HepG2 (cell line): ENCODE data around the gene BTBD7. TPM values are rescaled to one million over a fixed set of nuclear protein-coding genes. Genes with fewer than 3 reads are reported as not detected.

Experiments used
- ATAC-seq: fragments of 200-7000 bp; cut with Tn5 transposase; 3 replicates; pipeline ENCODE4 v1.9.1; 2020; ENCODE audit warnings: mild to moderate bottlenecking, moderate library complexity
- BruUV-seq: library from RNA; stranded (reverse); fragments of 400-500 nt; replicated peaks from 2 replicates; lab custom pipeline; 2021; lab: Mats Ljungman, UMichigan
- CTCF ChIA-PET: fragments of 300-600 bp; formaldehyde crosslinking; extraction: SDS; loops from one replicate; lab custom pipeline; 2021; ENCODE audit warnings: low total read pairs, inconsistent platforms, low intra/inter-chr PET ratio; lab: Yijun Ruan, JAX
- POLR2A ChIA-PET: fragments of 350-600 bp; sonication (Branson Sonifier 250); formaldehyde crosslinking; loops from one replicate; lab custom pipeline; 2020; ENCODE audit warnings: antibody characterized with exemption, inconsistent platforms; lab: Yijun Ruan, JAX
- DNase-seq: peaks from one replicate; pipeline ENCODE4 v3.0.0-alpha.2; 2015; ENCODE audit warnings: low spot score
- FAIRE-seq: peaks from 3 replicates; lab custom pipeline; 2011; peaks lifted over from hg19 to GRCh38; lab: Jason Lieb, UNC
- H2AFZ ChIP-seq: one replicate; pipeline ENCODE4 v1.6.1; 2011; ENCODE audit warnings: low read length, inconsistent platforms
- H3K27ac ChIP-seq: fragments of 300-600 bp; 3 replicates; pipeline ENCODE4 v1.8.0; 2011; ENCODE audit warnings: mixed run types, mild to moderate bottlenecking, mixed read lengths, low read length, inconsistent platforms; ENCODE audit not compliant: insufficient read depth; ENCODE audit errors: extremely low read length
- H3K27me3 ChIP-seq, 2 experiments: fragments of 200-600 bp in 1 of 2; 2 replicates in 1 of 2; 3 replicates in 1 of 2; pipeline versions ENCODE4 v1.6.0 to v1.8.0; 2011; ENCODE audit warnings: low read length in 2 of 2, mild to moderate bottlenecking in 2 of 2, moderate library complexity in 2 of 2, inconsistent platforms in 1 of 2; ENCODE audit not compliant: insufficient read depth in 2 of 2, control insufficient read depth in 1 of 2
- H3K36me3 ChIP-seq, 2 experiments: fragments of 200-600 bp in 1 of 2; replicated peaks in 1 of 2; 2 replicates in 1 of 2; 3 replicates in 1 of 2; pipeline versions ENCODE4 v1.5.1 to v1.8.0; 2011; ENCODE audit warnings: low read length in 2 of 2, inconsistent platforms in 1 of 2; ENCODE audit not compliant: insufficient read depth in 2 of 2, control insufficient read depth in 1 of 2
- H3K4me1 ChIP-seq: 2 replicates; pipeline ENCODE4 v1.5.1; 2012; ENCODE audit warnings: low read length, inconsistent platforms; ENCODE audit not compliant: insufficient read depth
- H3K4me2 ChIP-seq: 2 replicates; pipeline ENCODE4 v1.6.0; 2011; ENCODE audit warnings: low read depth, low read length, inconsistent platforms
- H3K4me3 ChIP-seq, 3 experiments: fragments of 200-600 bp in 1 of 3; sonication (generic), shearing (Covaris generic) in 1 of 3; replicated peaks in 1 of 3; 2 replicates each; pipeline ENCODE4 v1.5.1; 2011 to 2016; ENCODE audit warnings: low read length in 3 of 3, inconsistent platforms in 2 of 3, low read depth in 2 of 3, mild to moderate bottlenecking in 2 of 3, control low read depth in 1 of 3, mixed read lengths in 1 of 3; ENCODE audit not compliant: insufficient read depth in 1 of 3
- H3K79me2 ChIP-seq: one replicate; pipeline ENCODE4 v1.6.1; 2011; ENCODE audit warnings: low read length, inconsistent platforms; ENCODE audit not compliant: insufficient read depth
- H3K9ac ChIP-seq: 2 replicates; pipeline ENCODE4 v1.6.0; 2011; ENCODE audit warnings: mild to moderate bottlenecking, low read depth, low read length, inconsistent platforms; ENCODE audit not compliant: insufficient read depth
- H3K9me3 ChIP-seq: 2 replicates; pipeline ENCODE4 v1.5.1; 2012; ENCODE audit warnings: mild to moderate bottlenecking, low read length
- H4K20me1 ChIP-seq: 2 replicates; pipeline ENCODE4 v1.6.0; 2011; ENCODE audit warnings: inconsistent platforms, mild to moderate bottlenecking, low read length, moderate library complexity; ENCODE audit not compliant: insufficient read depth
- ATF7-NPFF ChIP-seq: sonication (generic); formaldehyde crosslinking; IDR thresholded peaks from 2 replicates; pipeline ENCODE4 v1.8.1; 2023; ENCODE audit warnings: mild to moderate bottlenecking, low read depth, missing genetic modification reagents, moderate library complexity
- ATM ChIP-seq: fragments of 450-650 bp; IDR thresholded peaks from 2 replicates; pipeline ENCODE4 v1.7.1; 2017; ENCODE audit warnings: mild to moderate bottlenecking, borderline replicate concordance
- CENPBD1 ChIP-seq: sonication (generic); formaldehyde crosslinking; IDR thresholded peaks from 2 replicates; pipeline ENCODE4 v1.8.0; 2022; ENCODE audit warnings: missing genetic modification reagents, low read depth, mild to moderate bottlenecking, borderline replicate concordance
- FOXP1 ChIP-seq, 2 experiments: fragments of 450-650 bp in 1 of 2; IDR thresholded peaks; 2 replicates each; pipeline ENCODE4 v1.6.1; 2017 to 2018; ENCODE audit warnings: antibody characterized with exemption in 1 of 2
- HDAC6 ChIP-seq: fragments of 200-600 bp; sonication (generic); IDR thresholded peaks from 2 replicates; pipeline ENCODE4 v1.7.0; 2017; ENCODE audit warnings: mild to moderate bottlenecking, antibody characterized with exemption, low read length, low read depth
- HMG20B ChIP-seq: conservative IDR thresholded peaks from 2 replicates; pipeline ENCODE4 v1.6.1; 2016; ENCODE audit warnings: missing genetic modification reagents, missing compliant biosample characterization
- HOMEZ ChIP-seq: IDR thresholded peaks from 2 replicates; pipeline ENCODE4 v1.6.1; 2016; ENCODE audit warnings: low read depth
- JDP2 ChIP-seq: sonication (generic); formaldehyde crosslinking; IDR thresholded peaks from 2 replicates; pipeline ENCODE4 v1.8.1; 2022; ENCODE audit warnings: missing genetic modification reagents, borderline replicate concordance
- JUND ChIP-seq: sonication (generic); formaldehyde crosslinking; IDR thresholded peaks from 2 replicates; pipeline ENCODE4 v1.8.0; 2022; ENCODE audit warnings: mild to moderate bottlenecking, missing genetic modification reagents
- KDM1A ChIP-seq: IDR thresholded peaks from 2 replicates; pipeline ENCODE4 v1.6.1; 2016; ENCODE audit warnings: missing compliant biosample characterization
- KLF11 ChIP-seq: IDR thresholded peaks from 2 replicates; pipeline ENCODE4 v1.6.1; 2016; ENCODE audit warnings: missing compliant biosample characterization
- SP1 ChIP-seq, 2 experiments: fragments of 450-650 bp in 1 of 2; sonication (generic) in 1 of 2; formaldehyde crosslinking in 1 of 2; IDR thresholded peaks; 2 replicates each; pipeline versions ENCODE4 v1.4.0 to v1.6.1; 2016 to 2020; ENCODE audit warnings: missing genetic modification reagents in 1 of 2
- TMF1 ChIP-seq: sonication (generic); formaldehyde crosslinking; IDR thresholded peaks from 2 replicates; pipeline ENCODE4 v1.8.1; 2022; ENCODE audit warnings: low read depth, missing genetic modification reagents
- ZFP41 ChIP-seq: sonication (generic); formaldehyde crosslinking; IDR thresholded peaks from 2 replicates; pipeline ENCODE4 v1.4.0; 2020; ENCODE audit warnings: mild to moderate bottlenecking, missing genetic modification reagents, borderline replicate concordance
- ZNF138 ChIP-seq: sonication (generic); formaldehyde crosslinking; IDR thresholded peaks from 2 replicates; pipeline ENCODE4 v1.5.0; 2020; ENCODE audit warnings: mild to moderate bottlenecking, low read depth, missing genetic modification reagents
- ZNF564 ChIP-seq: sonication (generic); formaldehyde crosslinking; IDR thresholded peaks from 2 replicates; pipeline ENCODE4 v1.8.1; 2023; ENCODE audit warnings: mild to moderate bottlenecking, missing genetic modification reagents
- ZNF678 ChIP-seq: sonication (generic); formaldehyde crosslinking; IDR thresholded peaks from 2 replicates; pipeline ENCODE4 v1.4.0; 2020; ENCODE audit warnings: mild to moderate bottlenecking, missing genetic modification reagents
- ZSCAN22 ChIP-seq: sonication (generic); formaldehyde crosslinking; IDR thresholded peaks from 2 replicates; pipeline ENCODE4 v1.4.0; 2020; ENCODE audit warnings: mild to moderate bottlenecking, missing genetic modification reagents
- ZSCAN29 ChIP-seq: sonication (generic); formaldehyde crosslinking; conservative IDR thresholded peaks from 2 replicates; pipeline ENCODE4 v1.4.0; 2020; ENCODE audit warnings: mild to moderate bottlenecking, missing genetic modification reagents
- WGBS: methylation state at CpG from one replicate; pipeline ENCODE4 v1.1.6; 2017; ENCODE audit warnings: low lambda C conversion rate; 5-methylcytosine and 5-hydroxymethylcytosine counted together
- in situ Hi-C: cut with HindIII; loops from 2 replicates; pipeline ENCODE4 v1.10.0; 2017; ENCODE audit warnings: low pct_unique_long_range_greater_than_20kb; ENCODE audit not compliant: extremely low pct_ligation_motif_present
- intact Hi-C: fragments of 100-400 bp; cut with micrococcal nuclease; formaldehyde crosslinking; loops from one replicate; pipeline ENCODE4 v1.10.0; 2022; ENCODE audit not compliant: unreplicated experiment
- polyA plus RNA-seq, 8 experiments: library from polyadenylated mRNA; depleted of rRNA in 3 of 8; stranded (reverse) in 7 of 8; unstranded in 1 of 8; fragments of >200 nt; fragmentation: Illumina TruSeq in 4 of 8; extraction: Trizol in 4 of 8; gene quantifications; 2 replicates each; pipeline versions ENCODE4 v1.2.1 to v1.2.3, GENCODE V29; 2011 to 2016; ENCODE audit warnings: low read depth in 4 of 8, missing spikeins in 1 of 8, mixed read lengths in 1 of 8; ENCODE audit not compliant: insufficient read depth in 1 of 8
- total RNA-seq, 5 experiments: library from RNA; depleted of rRNA; stranded (reverse); fragments of >200 nt; fragmentation: Illumina TruSeq; extraction: Trizol; gene quantifications; 2 replicates each; pipeline ENCODE4 v1.2.3, GENCODE V29; 2016; ENCODE audit warnings: low read depth in 1 of 5
- TF ChIP-seq, protein P1 (sequence below): sonication (generic); formaldehyde crosslinking; IDR thresholded peaks from 2 replicates; pipeline ENCODE4 v1.8.1; 2023; ENCODE audit warnings: missing genetic modification reagents, inconsistent platforms, borderline replicate concordance

The BTBD7 gene
- total and polyA plus RNA-seq, 2 of the 13 experiments (the other 11 are each of a cell fraction or from before 2014, with no cell fraction given): 11.6 to 15.2 TPM

GRCh38 chr14:93299416-93299815 is 33.4 kb downstream of the BTBD7 start:
- peaks cover 25% of the 10 kb centered on the region for H3K79me2 ChIP-seq
- FAIRE-seq: no peak

More at GRCh38 chr14:93299416-93299815, 33.4 kb downstream of the BTBD7 start:
- no peaks in the 10 kb centered on the region for H3K27me3 ChIP-seq
- 0 out of 5 replicates have a peak, but pooled peaks cover 0 to 4% of the 10 kb centered on the region in 2 experiments for H3K36me3 ChIP-seq
- 0 out of 2 replicates have a peak, but pooled peaks cover 6% of the 10 kb centered on the region for H4K20me1 ChIP-seq
- in situ Hi-C loops: no loop called here
- H3K27ac ChIP-seq: no peak overlapping the region
- ATAC-seq: no peak
- TF ChIP-seq HMG20B (CRISPR knock-in tag) (no peak), ZNF138 (CRISPR knock-in tag) (no peak), ZNF678 (CRISPR knock-in tag) (no peak), TMF1 (no peak), JUND (CRISPR knock-in tag) (no peak), ZFP41 (CRISPR knock-in tag) (no peak), JDP2 (CRISPR knock-in tag) (no peak), ZNF564 (CRISPR knock-in tag) (no peak), ATF7-NPFF (CRISPR knock-in tag) (no peak), ZSCAN22 (CRISPR knock-in tag) (no peak), KDM1A (no peak), HDAC6 (no peak), FOXP1 (IDR thresholded peaks at IDR 0.05) (no peak), FOXP1 (CRISPR knock-in tag; IDR thresholded peaks at IDR 0.05) (no peak), ZSCAN29 (CRISPR knock-in tag) (no peak), SP1 (IDR thresholded peaks at IDR 0.05) (no peak), SP1 (CRISPR knock-in tag; IDR thresholded peaks at IDR 0.05) (no peak), ATM (no peak), CENPBD1 (CRISPR knock-in tag) (no peak), HOMEZ (CRISPR knock-in tag) (no peak), KLF11 (CRISPR knock-in tag) (no peak)
- TF ChIP-seq, protein P1, sequence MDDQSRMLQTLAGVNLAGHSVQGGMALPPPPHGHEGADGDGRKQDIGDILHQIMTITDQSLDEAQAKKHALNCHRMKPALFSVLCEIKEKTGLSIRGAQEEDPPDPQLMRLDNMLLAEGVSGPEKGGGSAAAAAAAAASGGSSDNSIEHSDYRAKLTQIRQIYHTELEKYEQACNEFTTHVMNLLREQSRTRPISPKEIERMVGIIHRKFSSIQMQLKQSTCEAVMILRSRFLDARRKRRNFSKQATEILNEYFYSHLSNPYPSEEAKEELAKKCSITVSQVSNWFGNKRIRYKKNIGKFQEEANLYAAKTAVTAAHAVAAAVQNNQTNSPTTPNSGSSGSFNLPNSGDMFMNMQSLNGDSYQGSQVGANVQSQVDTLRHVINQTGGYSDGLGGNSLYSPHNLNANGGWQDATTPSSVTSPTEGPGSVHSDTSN (CRISPR knock-in tag): no peak
- TF ChIP-seq, all 625 proteins: peak for 0
- intact Hi-C loops: no loop called here
- no peak overlapping the region for H3K4me2 ChIP-seq
- no TSS peak for BruUV-seq
- no peak for DNase-seq
- peaks cover 1% of the 10 kb centered on the region; the same call in 1 of the 2 replicates for H3K4me1 ChIP-seq
- H3K4me3 ChIP-seq: no peak overlapping the region
- no peak overlapping the region for H3K9ac ChIP-seq
- 95% methylated on average over 3 of the region's 3 CpGs for WGBS
- ChIA-PET POLR2A (no interaction called here), CTCF (no interaction called here)
- no peaks in the 10 kb centered on the region for H3K9me3 ChIP-seq
- H2AFZ ChIP-seq: no peak overlapping the region
